BJ (cell line): ENCODE results near the gene OTX1. TPM values are rescaled to one million over a fixed set of nuclear protein-coding genes. Genes with fewer than 3 reads are reported as not detected.
A peak's percentile ranks its signal among the peaks of the same experiment; 100 is the strongest.

ENCODE experiments used
- CTCF ChIA-PET: fragments of 350-600 bp; formaldehyde crosslinking; extraction: SDS; loops from one replicate; lab custom pipeline; 2021; ENCODE audit warnings: antibody characterized with exemption, inconsistent platforms; lab: Yijun Ruan, JAX
- POLR2A ChIA-PET: fragments of 300-600 bp; sonication (Branson Sonifier 250); formaldehyde crosslinking; extraction: SDS; loops from one replicate; lab custom pipeline; 2021; ENCODE audit warnings: antibody characterized with exemption; lab: Charles Lee
- DNase-seq: peaks from one replicate; pipeline ENCODE4 v3.0.0-alpha.2; 2011; ENCODE audit warnings: low read depth
- H3K27me3 ChIP-seq: 2 replicates; pipeline ENCODE4 v1.6.0; 2011; ENCODE audit warnings: low read length; ENCODE audit not compliant: control insufficient read depth, insufficient read depth
- H3K36me3 ChIP-seq: 2 replicates; pipeline ENCODE4 v1.5.1; 2011; ENCODE audit warnings: low read length; ENCODE audit not compliant: control insufficient read depth, insufficient read depth
- H3K4me3 ChIP-seq: 2 replicates; pipeline ENCODE4 v1.5.1; 2011; ENCODE audit warnings: low read depth, mild to moderate bottlenecking, control low read depth, low read length
- polyA minus RNA-seq: library from RNA; depleted of rRNA, polyadenylated mRNA; stranded (reverse); fragments of >200 nt; gene quantifications from 2 replicates; pipeline ENCODE4 v1.2.3, GENCODE V29; 2011; rRNA and poly(A)+ RNA removed
- polyA plus RNA-seq: library from polyadenylated mRNA; depleted of rRNA; stranded (reverse); fragments of >200 nt; gene quantifications from 2 replicates; pipeline ENCODE4 v1.2.3, GENCODE V29; 2011; rRNA removed
- TF ChIP-seq, protein P1 (sequence below): IDR thresholded peaks from 2 replicates; pipeline ENCODE4 v1.5.1; 2011; ENCODE audit warnings: low read depth, mild to moderate bottlenecking, control low read depth, inconsistent platforms, low read length, moderate library complexity; ENCODE audit not compliant: insufficient read depth

The OTX1 gene
- polyA plus RNA-seq (not detected in 2 replicates), polyA minus RNA-seq (0.26 TPM in 1 of 2 replicates, not detected in the other)

DNA sequence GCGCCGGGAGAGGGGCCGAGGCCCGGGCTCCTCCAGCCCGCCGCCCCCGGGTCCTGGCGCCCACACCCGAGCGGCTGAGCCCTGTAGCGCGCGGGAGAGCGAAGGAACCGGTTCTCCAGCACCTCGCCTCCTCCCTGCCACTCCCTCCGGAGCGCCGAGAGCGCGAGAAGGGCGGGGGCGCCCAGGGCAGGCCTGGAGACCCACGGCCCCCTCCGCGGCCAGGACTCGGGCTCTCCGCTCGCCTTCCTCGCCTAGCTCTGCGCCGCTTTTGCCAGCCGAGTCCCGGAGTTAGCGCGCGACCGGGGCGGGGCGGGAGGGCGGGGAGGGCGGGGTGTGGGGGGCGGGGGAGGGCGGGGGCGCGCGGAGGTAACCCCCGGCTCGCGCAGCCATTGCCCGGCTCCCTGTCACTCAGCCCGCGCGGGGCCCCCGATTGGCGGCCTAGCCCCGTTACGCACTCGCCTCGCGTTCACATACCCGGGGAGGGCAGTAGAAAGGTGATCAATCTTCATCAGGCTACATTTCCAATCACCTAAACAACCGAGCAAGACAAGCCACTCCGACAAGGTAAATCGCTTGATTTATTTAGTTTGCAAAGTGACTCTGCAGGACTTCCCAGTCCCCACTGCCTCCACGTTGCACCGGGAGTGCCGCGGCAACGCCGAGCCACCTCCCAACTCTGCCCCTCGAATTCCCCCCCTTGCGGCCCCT lies at the start of gene OTX1:
OTX1 (plus strand) TSS at position 497 of the 708 bp plus-strand sequence. CDS start 2,161 bp downstream, outside the sequence.
- ChIA-PET POLR2A (no interaction called here), CTCF (no interaction called here)
- DNase-seq = no peak
- TF ChIP-seq, protein P1, sequence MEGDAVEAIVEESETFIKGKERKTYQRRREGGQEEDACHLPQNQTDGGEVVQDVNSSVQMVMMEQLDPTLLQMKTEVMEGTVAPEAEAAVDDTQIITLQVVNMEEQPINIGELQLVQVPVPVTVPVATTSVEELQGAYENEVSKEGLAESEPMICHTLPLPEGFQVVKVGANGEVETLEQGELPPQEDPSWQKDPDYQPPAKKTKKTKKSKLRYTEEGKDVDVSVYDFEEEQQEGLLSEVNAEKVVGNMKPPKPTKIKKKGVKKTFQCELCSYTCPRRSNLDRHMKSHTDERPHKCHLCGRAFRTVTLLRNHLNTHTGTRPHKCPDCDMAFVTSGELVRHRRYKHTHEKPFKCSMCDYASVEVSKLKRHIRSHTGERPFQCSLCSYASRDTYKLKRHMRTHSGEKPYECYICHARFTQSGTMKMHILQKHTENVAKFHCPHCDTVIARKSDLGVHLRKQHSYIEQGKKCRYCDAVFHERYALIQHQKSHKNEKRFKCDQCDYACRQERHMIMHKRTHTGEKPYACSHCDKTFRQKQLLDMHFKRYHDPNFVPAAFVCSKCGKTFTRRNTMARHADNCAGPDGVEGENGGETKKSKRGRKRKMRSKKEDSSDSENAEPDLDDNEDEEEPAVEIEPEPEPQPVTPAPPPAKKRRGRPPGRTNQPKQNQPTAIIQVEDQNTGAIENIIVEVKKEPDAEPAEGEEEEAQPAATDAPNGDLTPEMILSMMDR = no peak
- H3K4me3 ChIP-seq = peak within 1 kb of the TSS; percentile 36
- peaks cover 2% of the 10 kb centered on the region; the same call in 1 of the 2 replicates for H3K36me3 ChIP-seq
- H3K27me3 ChIP-seq = peaks cover 24% of the 10 kb centered on the region

DNA sequence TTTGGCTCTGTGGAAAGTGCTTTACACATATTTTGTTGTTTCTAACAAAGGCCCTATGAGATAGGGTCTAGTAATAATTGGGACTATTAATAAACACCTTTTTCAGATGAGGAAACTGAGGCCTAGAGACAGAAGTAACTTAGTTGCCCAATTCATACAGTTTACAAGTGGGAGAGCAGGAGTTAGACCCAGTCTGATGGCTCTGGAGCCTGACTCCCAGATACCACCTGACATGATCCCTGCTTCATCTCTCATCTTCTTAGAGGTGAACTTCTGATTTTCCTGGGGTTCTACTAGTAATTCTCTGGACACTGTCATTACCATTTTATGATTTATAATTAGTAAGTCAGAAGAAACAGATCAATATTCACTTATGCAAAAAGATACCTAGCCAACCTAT lies 49.1 kb upstream of the OTX1 start:
- CTCF ChIA-PET = no interaction called here
- TF ChIP-seq, protein P1 = no peak
- peaks cover 2% of the 10 kb centered on the region for H3K36me3 ChIP-seq
- no peak overlapping the region for H3K4me3 ChIP-seq
- no peak for DNase-seq
- H3K27me3 ChIP-seq = no peaks in the 10 kb centered on the region
- POLR2A ChIA-PET = no interaction called here

DNA sequence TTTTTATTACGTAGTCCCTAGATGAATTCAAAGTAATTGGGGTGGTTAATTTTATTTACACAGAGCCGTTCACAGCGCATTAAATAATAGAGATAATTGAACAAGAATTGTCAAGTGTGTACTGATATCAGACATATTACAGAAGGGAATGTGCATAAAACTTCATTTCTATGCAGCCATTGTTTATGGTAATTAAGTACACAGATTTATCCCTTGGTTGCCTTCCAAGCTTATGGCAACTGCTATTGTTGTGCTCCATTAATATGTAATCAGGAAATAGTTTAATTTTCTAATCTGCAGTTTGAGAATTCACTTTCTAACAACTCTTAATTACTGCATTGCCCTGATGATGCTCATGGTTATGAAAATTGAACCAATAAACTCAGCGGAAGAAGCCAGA lies 47.3 kb upstream of the OTX1 start:
- Histone ChIP-seq H3K27me3 (no peaks in the 10 kb centered on the region), H3K36me3 (peaks cover 2% of the 10 kb centered on the region; the same call in 1 of the 2 replicates), H3K4me3 (no peak overlapping the region)
- ChIA-PET POLR2A (no interaction called here), CTCF (no interaction called here)
- TF ChIP-seq, protein P1 = no peak
- no peak for DNase-seq

DNA sequence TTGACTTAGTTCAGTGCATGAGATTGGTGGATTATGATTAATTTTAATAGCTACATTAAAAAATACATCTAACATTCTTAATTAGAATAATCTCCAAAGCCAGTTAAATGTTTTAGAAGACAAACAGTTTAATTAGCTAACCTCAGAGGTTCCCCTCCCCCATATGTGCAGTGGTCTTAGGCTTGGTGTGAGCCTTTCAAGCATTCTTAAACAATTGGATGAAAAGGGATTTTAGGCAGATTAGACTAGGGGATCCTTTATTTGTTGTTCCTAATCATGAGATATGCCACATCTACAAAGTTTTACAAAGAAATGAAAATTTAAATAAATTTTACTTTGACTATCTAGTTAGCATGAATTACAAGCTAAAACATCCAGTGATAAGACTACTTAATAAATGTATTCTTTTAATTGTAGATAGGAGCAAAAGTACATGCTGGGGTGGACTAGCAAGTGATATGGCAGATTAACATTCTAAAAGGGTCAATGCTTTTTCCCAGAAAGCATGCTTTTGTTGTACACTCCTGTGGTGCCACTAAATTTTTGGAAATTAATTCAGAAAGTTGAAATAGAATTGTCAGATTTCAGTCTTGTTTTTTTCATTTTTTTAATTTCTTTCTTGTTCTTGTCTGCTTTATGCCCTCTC lies 42.7 kb upstream of the OTX1 start:
- ChIA-PET POLR2A (no interaction called here), CTCF (no interaction called here)
- TF ChIP-seq, protein P1 = no peak

DNA sequence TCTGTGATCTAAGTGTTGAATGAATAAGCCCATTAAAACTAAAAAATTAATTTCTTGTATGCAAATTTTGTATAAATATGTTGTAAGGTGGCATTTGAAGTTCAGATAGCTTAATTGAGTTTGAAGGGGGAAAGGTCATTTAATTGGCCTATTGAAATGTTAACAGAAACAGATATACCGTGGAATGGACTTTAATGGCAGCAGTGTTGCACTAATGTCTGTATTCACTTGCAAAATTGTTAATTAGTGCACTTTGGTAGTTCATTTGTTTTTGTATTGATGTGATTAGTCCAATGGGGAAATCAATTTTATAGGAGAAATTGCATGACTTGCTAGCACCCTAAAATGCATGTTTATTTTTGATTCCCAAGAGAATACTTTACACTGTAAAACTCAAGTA lies 41.8 kb upstream of the OTX1 start:
- ChIA-PET CTCF (no interaction called here), POLR2A (no interaction called here)
- Histone ChIP-seq H3K27me3 (no peaks in the 10 kb centered on the region), H3K4me3 (no peak overlapping the region), H3K36me3 (peaks cover 2% of the 10 kb centered on the region; the same call in 1 of the 2 replicates)
- no peak for DNase-seq
- TF ChIP-seq, protein P1 = no peak

More for the DNA sequence above, 42.7 kb upstream of the OTX1 start:
- DNase-seq = no peak
- Histone ChIP-seq H3K27me3 (no peaks in the 10 kb centered on the region), H3K36me3 (peaks cover 2% of the 10 kb centered on the region; the same call in 1 of the 2 replicates), H3K4me3 (no peak overlapping the region)
